22Rv1 (cell line): ENCODE measurements around the gene UGGT2.

ENCODE experiments used
- H3K27ac ChIP-seq: fragments of 450-650 bp; 2 replicates; pipeline ENCODE4 v1.5.1; 2017
- CTCF ChIP-seq: fragments of 450-650 bp; IDR thresholded peaks from 2 replicates; pipeline ENCODE4 v1.5.1; 2017; ENCODE audit warnings: mild to moderate bottlenecking
- ZFX ChIP-seq: fragments of 450-650 bp; IDR thresholded peaks from 2 replicates; pipeline ENCODE4 v1.6.1; 2017; ENCODE audit warnings: antibody characterized with exemption, borderline replicate concordance

UGGT2 gene

GRCh38 chr13:95813139-95813538 lies 240.1 kb downstream of the UGGT2 start:
- TF ChIP-seq ZFX, result no peak
- TF ChIP-seq CTCF, result no peak
- H3K27ac ChIP-seq, result no peak overlapping the region

- TF ChIP-seq CTCF (no peak), ZFX (no peak)
- H3K27ac ChIP-seq, result no peak overlapping the region
Observed at GRCh38 chr13:95809429-95809828, 243.8 kb downstream of the UGGT2 start.

- no peak overlapping the region for H3K27ac ChIP-seq
- TF ChIP-seq ZFX (no peak), CTCF (no peak)
Observed at GRCh38 chr13:95805921-95806320, 247.3 kb downstream of the UGGT2 start.

GRCh38 chr13:95801825-95802224 lies 251.4 kb downstream of the UGGT2 start:
- TF ChIP-seq CTCF (no peak), ZFX (no peak)
- H3K27ac ChIP-seq, result no peak overlapping the region

GRCh38 chr13:95800436-95800835 lies 252.8 kb downstream of the UGGT2 start:
- TF ChIP-seq ZFX (no peak), CTCF (no peak)
- H3K27ac ChIP-seq, result no peak overlapping the region

- no peak overlapping the region for H3K27ac ChIP-seq
- no peak for TF ChIP-seq CTCF
- TF ChIP-seq ZFX, result no peak
Observed at GRCh38 chr13:95797016-95797415, 256.2 kb downstream of the UGGT2 start.

GRCh38 chr13:95793781-95794180 lies 259.4 kb downstream of the UGGT2 start:
- no peak overlapping the region for H3K27ac ChIP-seq
- TF ChIP-seq ZFX (no peak), CTCF (no peak)
